HepG2 (cell line): Measurements from ENCODE around the gene HRG. TPM values are rescaled to one million over a fixed set of nuclear protein-coding genes. Genes with fewer than 3 reads are reported as not detected.

Experiments used
- AHDC1 ChIP-seq: sonication (generic); formaldehyde crosslinking; IDR thresholded peaks from 2 replicates; pipeline ENCODE4 v1.5.1; 2020; ENCODE audit warnings: mild to moderate bottlenecking, missing genetic modification reagents, borderline replicate concordance
- ATF7 ChIP-seq, 2 experiments: fragments of 450-650 bp in 1 of 2; sonication (generic) in 1 of 2; formaldehyde crosslinking in 1 of 2; IDR thresholded peaks; 2 replicates each; pipeline versions ENCODE4 v1.4.0 to v1.6.1; 2016 to 2020; ENCODE audit warnings: antibody characterized with exemption in 1 of 2, mild to moderate bottlenecking in 1 of 2, missing genetic modification reagents in 1 of 2
- KMT2B ChIP-seq: IDR thresholded peaks from 2 replicates; pipeline ENCODE4 v1.6.1; 2016; ENCODE audit warnings: missing genetic modification reagents, missing compliant biosample characterization
- MEF2D ChIP-seq: sonication (generic); formaldehyde crosslinking; IDR thresholded peaks from 2 replicates; pipeline ENCODE4 v1.5.1; 2020; ENCODE audit warnings: mild to moderate bottlenecking, missing genetic modification reagents
- NAIF1 ChIP-seq: sonication (generic); formaldehyde crosslinking; IDR thresholded peaks from 2 replicates; pipeline ENCODE4 v1.5.0; 2020; ENCODE audit warnings: mild to moderate bottlenecking, missing genetic modification reagents, borderline replicate concordance
- NFYC ChIP-seq: IDR thresholded peaks from 2 replicates; pipeline ENCODE4 v1.6.1; 2016; ENCODE audit warnings: missing genetic modification reagents, missing compliant biosample characterization
- POLR2A ChIP-seq, 2 experiments: IDR thresholded peaks; 2 replicates each; pipeline ENCODE4 v1.6.1; 2011; ENCODE audit warnings: low read depth in 2 of 2, low read length in 2 of 2, mild to moderate bottlenecking in 1 of 2, moderate library complexity in 1 of 2; ENCODE audit not compliant: insufficient read depth in 1 of 2
- POLR2G ChIP-seq: fragments of 200-400 bp; formaldehyde crosslinking; IDR thresholded peaks from 2 replicates; pipeline ENCODE4 v1.6.1; 2018; ENCODE audit warnings: mild to moderate bottlenecking, low read depth, low read length, moderate library complexity
- RBAK ChIP-seq: sonication (generic); formaldehyde crosslinking; IDR thresholded peaks from 2 replicates; pipeline ENCODE4 v1.5.1; 2020; ENCODE audit warnings: mild to moderate bottlenecking, missing genetic modification reagents
- RBM22 ChIP-seq: fragments of 200-400 bp; formaldehyde crosslinking; optimal IDR thresholded peaks from 2 replicates; pipeline ENCODE3; 2017; ENCODE audit warnings: mild to moderate bottlenecking, low read length, moderate library complexity
- SNAPC2 ChIP-seq: sonication (generic); formaldehyde crosslinking; IDR thresholded peaks from 2 replicates; pipeline ENCODE4 v1.8.1; 2022; ENCODE audit warnings: mild to moderate bottlenecking, missing genetic modification reagents
- SOX13 ChIP-seq, 3 experiments: fragments of 450-650 bp in 1 of 3; sonication (generic) in 1 of 3; formaldehyde crosslinking in 1 of 3; IDR thresholded peaks in 2 of 3; conservative IDR thresholded peaks in 1 of 3; 2 replicates each; pipeline versions ENCODE4 v1.5.0 to v1.6.1; 2016 to 2020; ENCODE audit warnings: antibody characterized with exemption in 1 of 3, mild to moderate bottlenecking in 1 of 3, missing compliant biosample characterization in 1 of 3, missing genetic modification reagents in 1 of 3, moderate library complexity in 1 of 3
- ZBTB7A ChIP-seq: sonication (generic); formaldehyde crosslinking; IDR thresholded peaks from 2 replicates; pipeline ENCODE4 v1.8.0; 2022; ENCODE audit warnings: mild to moderate bottlenecking, missing genetic modification reagents
- ZFP90 ChIP-seq: sonication (generic); formaldehyde crosslinking; IDR thresholded peaks from 2 replicates; pipeline ENCODE4 v1.8.0; 2022; ENCODE audit warnings: missing genetic modification reagents, mild to moderate bottlenecking, inconsistent platforms, borderline replicate concordance
- ZNF274 ChIP-seq: sonication (generic); formaldehyde crosslinking; IDR thresholded peaks from 2 replicates; pipeline ENCODE4 v1.5.1; 2020; ENCODE audit warnings: mild to moderate bottlenecking, missing genetic modification reagents
- polyA plus RNA-seq, 8 experiments: library from polyadenylated mRNA; depleted of rRNA in 3 of 8; stranded (reverse) in 7 of 8; unstranded in 1 of 8; fragments of >200 nt; fragmentation: Illumina TruSeq in 4 of 8; extraction: Trizol in 4 of 8; gene quantifications; 2 replicates each; pipeline versions ENCODE4 v1.2.1 to v1.2.3, GENCODE V29; 2011 to 2016; ENCODE audit warnings: low read depth in 4 of 8, missing spikeins in 1 of 8, mixed read lengths in 1 of 8; ENCODE audit not compliant: insufficient read depth in 1 of 8
- total RNA-seq, 5 experiments: library from RNA; depleted of rRNA; stranded (reverse); fragments of >200 nt; fragmentation: Illumina TruSeq; extraction: Trizol; gene quantifications; 2 replicates each; pipeline ENCODE4 v1.2.3, GENCODE V29; 2016; ENCODE audit warnings: low read depth in 1 of 5
- TF ChIP-seq, protein P1 (sequence below): sonication (generic); formaldehyde crosslinking; IDR thresholded peaks from 2 replicates; pipeline ENCODE4 v1.4.0; 2020; ENCODE audit warnings: mild to moderate bottlenecking, missing genetic modification reagents
- TF ChIP-seq, protein P2 (sequence below): sonication (generic); formaldehyde crosslinking; IDR thresholded peaks from 2 replicates; pipeline ENCODE4 v1.4.0; 2020; ENCODE audit warnings: missing genetic modification reagents

Gene HRG
- total and polyA plus RNA-seq, 2 of the 13 experiments (the other 11 are each of a cell fraction or from before 2014, with no cell fraction given), result 0.09 to 0.11 TPM

DNA sequence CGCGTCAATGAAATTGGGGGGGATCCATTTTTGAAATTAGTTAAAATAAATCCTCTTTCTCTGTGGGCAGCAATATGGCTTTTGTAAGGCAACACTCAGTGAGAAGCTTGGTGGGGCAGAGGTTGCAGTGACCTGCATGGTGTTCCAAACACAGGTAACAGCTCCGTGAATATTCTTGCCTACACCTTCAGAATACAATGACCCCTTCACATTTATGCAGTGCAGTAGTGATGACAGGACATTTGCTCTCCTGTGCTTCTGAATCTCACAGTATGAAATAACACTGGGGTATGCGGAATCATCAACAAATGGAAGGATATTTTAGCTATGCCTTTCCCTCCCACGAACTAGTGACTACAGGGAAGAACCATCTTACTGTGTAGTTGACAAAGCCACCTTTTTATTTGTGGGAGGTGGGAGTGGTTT is 46.0 kb upstream of the HRG start (continued):
- TF ChIP-seq POLR2G, result no peak
- TF ChIP-seq SNAPC2 (CRISPR knock-in tag), result 0 out of 2 replicates have a peak, but pooled peaks have one; percentile 2
- no peak for TF ChIP-seq RBAK (CRISPR knock-in tag)
- TF ChIP-seq, protein P1, sequence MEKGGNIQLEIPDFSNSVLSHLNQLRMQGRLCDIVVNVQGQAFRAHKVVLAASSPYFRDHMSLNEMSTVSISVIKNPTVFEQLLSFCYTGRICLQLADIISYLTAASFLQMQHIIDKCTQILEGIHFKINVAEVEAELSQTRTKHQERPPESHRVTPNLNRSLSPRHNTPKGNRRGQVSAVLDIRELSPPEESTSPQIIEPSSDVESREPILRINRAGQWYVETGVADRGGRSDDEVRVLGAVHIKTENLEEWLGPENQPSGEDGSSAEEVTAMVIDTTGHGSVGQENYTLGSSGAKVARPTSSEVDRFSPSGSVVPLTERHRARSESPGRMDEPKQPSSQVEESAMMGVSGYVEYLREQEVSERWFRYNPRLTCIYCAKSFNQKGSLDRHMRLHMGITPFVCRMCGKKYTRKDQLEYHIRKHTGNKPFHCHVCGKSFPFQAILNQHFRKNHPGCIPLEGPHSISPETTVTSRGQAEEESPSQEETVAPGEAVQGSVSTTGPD (CRISPR knock-in tag), result no peak
- 0 out of 2 replicates have a peak, but pooled peaks have one; percentile 16 for TF ChIP-seq NAIF1 (CRISPR knock-in tag)
- peak; percentile 29; the same call in 1 of the 2 replicates for TF ChIP-seq KMT2B
- TF ChIP-seq, protein P2, sequence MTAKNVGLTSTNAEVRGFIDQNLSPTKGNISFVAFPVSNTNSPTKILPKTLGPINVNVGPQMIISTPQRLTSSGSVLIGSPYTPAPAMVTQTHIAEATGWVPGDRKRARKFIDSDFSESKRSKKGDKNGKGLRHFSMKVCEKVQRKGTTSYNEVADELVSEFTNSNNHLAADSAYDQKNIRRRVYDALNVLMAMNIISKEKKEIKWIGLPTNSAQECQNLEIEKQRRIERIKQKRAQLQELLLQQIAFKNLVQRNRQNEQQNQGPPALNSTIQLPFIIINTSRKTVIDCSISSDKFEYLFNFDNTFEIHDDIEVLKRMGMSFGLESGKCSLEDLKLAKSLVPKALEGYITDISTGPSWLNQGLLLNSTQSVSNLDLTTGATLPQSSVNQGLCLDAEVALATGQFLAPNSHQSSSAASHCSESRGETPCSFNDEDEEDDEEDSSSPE, result no peak
- TF ChIP-seq MEF2D (CRISPR knock-in tag), result no peak
- TF ChIP-seq NFYC (CRISPR knock-in tag), result peak; percentile 39; the same call in 1 of the 2 replicates
- TF ChIP-seq RBM22, result peak; percentile 99
- 0 out of 2 replicates have a peak, but pooled peaks have one; percentile 4 for TF ChIP-seq ZNF274
- TF ChIP-seq ZFP90, result no peak
- no peak for TF ChIP-seq ATF7 (IDR thresholded peaks at IDR 0.05)
- no peak for TF ChIP-seq ATF7 (CRISPR knock-in tag; IDR thresholded peaks at IDR 0.05)
- TF ChIP-seq POLR2A (IDR thresholded peaks at IDR 0.05; ENCODE audit: insufficient read depth in 1 of 2, low read depth in 2 of 2, low read length in 2 of 2), result peak; percentile 30 to 72; a peak in 2 of 4 replicates
- no peak for TF ChIP-seq ZBTB7A
- TF ChIP-seq SOX13 (IDR thresholded peaks at IDR 0.05), result peak; percentile 36; the same call in 1 of the 2 replicates
- TF ChIP-seq SOX13 (CRISPR knock-in tag; conservative IDR thresholded peaks at IDR 0.05 in 1 of 2, IDR thresholded peaks at IDR 0.05 in 1 of 2), result no peak
- TF ChIP-seq AHDC1, result no peak
